ENCODE data around the gene LCMT2. TPM values are rescaled to one million over a fixed set of nuclear protein-coding genes. Genes with fewer than 3 reads are reported as not detected.

LCMT2 gene
- total RNA-seq, 1 experiment from 2014 or later = 9.8 TPM

DNA sequence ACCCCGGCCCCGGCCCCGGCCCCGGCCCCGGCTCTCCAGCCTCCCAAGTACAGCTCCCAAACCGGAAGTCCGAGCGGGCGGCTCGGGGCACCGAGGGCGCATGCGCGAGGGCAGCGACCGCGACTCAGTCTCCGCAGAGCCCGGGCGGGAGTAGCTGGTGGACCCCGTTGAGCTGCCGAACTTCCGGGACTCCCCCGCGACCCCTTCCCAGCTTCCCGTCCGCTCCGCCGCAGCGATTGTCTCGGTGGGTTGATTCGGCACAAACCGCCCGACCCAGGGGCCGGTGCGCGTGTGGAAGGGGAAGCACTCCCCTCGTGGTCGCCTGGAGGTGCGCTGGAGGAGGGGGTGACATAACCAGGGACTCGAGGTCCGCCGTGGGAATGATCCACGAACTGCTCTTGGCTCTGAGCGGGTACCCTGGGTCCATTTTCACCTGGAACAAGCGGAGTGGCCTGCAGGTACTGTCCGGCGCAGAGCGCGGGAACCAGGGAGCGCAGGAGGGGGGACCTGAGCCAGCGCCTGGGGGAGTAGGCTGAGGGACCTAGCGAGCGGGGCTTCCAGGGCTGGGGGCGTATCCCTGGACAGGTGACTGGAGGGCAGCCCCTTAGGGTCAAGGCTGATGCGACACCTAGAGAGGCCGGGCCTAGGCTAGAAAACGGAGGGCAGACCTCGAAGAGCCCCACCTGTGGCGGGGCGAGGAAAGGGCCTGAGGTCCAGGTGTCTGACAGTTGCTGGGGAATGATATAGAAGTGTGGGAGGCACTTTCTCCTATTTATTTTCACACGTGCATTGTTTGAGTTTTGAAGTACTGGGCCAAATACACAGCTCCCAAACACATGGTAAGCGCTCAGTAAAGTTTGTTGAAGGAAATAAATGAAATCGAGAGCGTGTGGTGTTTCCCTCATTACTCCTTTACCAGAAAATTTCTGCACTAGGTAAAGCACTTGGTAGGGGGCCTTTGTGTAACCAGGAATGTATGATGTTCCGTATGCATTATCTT, 40.9 kb upstream of the LCMT2 start, which contains the start of the genes TUBGCP4 and ZSCAN29:
TUBGCP4 (plus strand) TSS at position 127 of the 1,000 bp plus-strand sequence; CDS start at position 381, 254 bp downstream.
ZSCAN29 (minus strand) TSS at position 69 of the 1,000 bp plus-strand sequence. CDS start 1,130 bp downstream, outside the sequence.
- DNase-seq (ENCODE audit: unreplicated experiment) = peak; percentile 76
- ChIA-PET CTCF (interaction anchor here (0.6 to 3.4 kb wide), 21 partner anchors 8 to 963 kb away, joined by 3 to 15 read pairs (median 3); no protein-coding TSS in a partner anchor), POLR2A (interaction anchor here (0.5 to 2.7 kb wide), 20 partner anchors 10 to 917 kb away, joined by 3 to 14 read pairs (median 4); partner anchors contain the start of genes GOLM2, LCMT2, MFAP1 and TP53BP1)
- TSS peak; percentile 32 for BruUV-seq (replicated peaks)
- peak within 1 kb of the TSS; percentile 95 for H3K4me3 Mint-ChIP-seq (ENCODE audit: unreplicated experiment)
- intact Hi-C loops (cut with micrococcal nuclease) = no loop called here
- H3K4me1 Mint-ChIP-seq (ENCODE audit: insufficient read depth, unreplicated experiment) = peaks cover 44% of the 10 kb centered on the region
- peaks cover 29% of the 10 kb centered on the region for H3K36me3 Mint-ChIP-seq (ENCODE audit: insufficient read depth, unreplicated experiment)
- peak within 1 kb of the TSS; percentile 92 for H3K27ac Mint-ChIP-seq (ENCODE audit: low read depth, unreplicated experiment)
- TF ChIP-seq CTCF (IDR thresholded peaks at IDR 0.05; ENCODE audit: unreplicated experiment) = peak; percentile 44
- H3K27me3 Mint-ChIP-seq (ENCODE audit: insufficient read depth, unreplicated experiment) = no peaks in the 10 kb centered on the region
- no peaks in the 10 kb centered on the region for H3K9me3 Mint-ChIP-seq (ENCODE audit: unreplicated experiment)

GRCh38 chr15:43370310-43370974, 40.1 kb upstream of the LCMT2 start:
- Mint-ChIP-seq H3K27ac (ENCODE audit: low read depth, unreplicated experiment) (peak overlapping the region; percentile 92), H3K4me3 (ENCODE audit: unreplicated experiment) (peak overlapping the region; percentile 95), H3K27me3 (ENCODE audit: insufficient read depth, unreplicated experiment) (no peaks in the 10 kb centered on the region), H3K4me1 (ENCODE audit: insufficient read depth, unreplicated experiment) (peaks cover 44% of the 10 kb centered on the region), H3K36me3 (ENCODE audit: insufficient read depth, unreplicated experiment) (peaks cover 33% of the 10 kb centered on the region), H3K9me3 (ENCODE audit: unreplicated experiment) (no peaks in the 10 kb centered on the region)
- no peak for DNase-seq (ENCODE audit: unreplicated experiment)
- POLR2A ChIA-PET = interaction anchor here (0.5 to 2.7 kb wide), 15 partner anchors 10 to 918 kb away, joined by 3 to 14 read pairs (median 4); partner anchors contain the start of genes GOLM2, LCMT2, MFAP1 and TP53BP1
- no TSS peak for BruUV-seq (replicated peaks)
- no peak for TF ChIP-seq CTCF (IDR thresholded peaks at IDR 0.05; ENCODE audit: unreplicated experiment)
- intact Hi-C loops (cut with micrococcal nuclease) = no loop called here
- CTCF ChIA-PET = interaction anchor here (0.6 to 3.4 kb wide), 11 partner anchors 10 to 1819 kb away, joined by 3 to 15 read pairs (median 4); no protein-coding TSS in a partner anchor

- peaks cover 72% of the 10 kb centered on the region for H3K36me3 Mint-ChIP-seq (ENCODE audit: insufficient read depth, unreplicated experiment)
- CTCF ChIA-PET = interaction anchor here (1.2 to 1.9 kb wide), 3 partner anchors 9 to 136 kb away, joined by 3 to 15 read pairs (median 3); partner anchors contain the start of genes TUBGCP4 and ZSCAN29
- H3K27ac Mint-ChIP-seq (ENCODE audit: low read depth, unreplicated experiment) = no peak overlapping the region
- no peaks in the 10 kb centered on the region for H3K4me1 Mint-ChIP-seq (ENCODE audit: insufficient read depth, unreplicated experiment)
- H3K9me3 Mint-ChIP-seq (ENCODE audit: unreplicated experiment) = peaks cover 19% of the 10 kb centered on the region
- no peaks in the 10 kb centered on the region for H3K27me3 Mint-ChIP-seq (ENCODE audit: insufficient read depth, unreplicated experiment)
- no peak overlapping the region for H3K4me3 Mint-ChIP-seq (ENCODE audit: unreplicated experiment)
- no TSS peak for BruUV-seq (replicated peaks)
- TF ChIP-seq CTCF (IDR thresholded peaks at IDR 0.05; ENCODE audit: unreplicated experiment) = no peak
- intact Hi-C loops (cut with micrococcal nuclease) = no loop called here
- no peak for DNase-seq (ENCODE audit: unreplicated experiment)
- POLR2A ChIA-PET = interaction anchor here (1.9 to 2.2 kb wide), 2 partner anchors 9 to 11 kb away, joined by 9 to 12 read pairs; partner anchors contain the start of genes TUBGCP4 and ZSCAN29
Observed at GRCh38 chr15:43361313-43361903, 31.0 kb upstream of the LCMT2 start.

All from MCF 10A (cell line).